ENCODE results near the gene UPP2. TPM values are rescaled to one million over a fixed set of nuclear protein-coding genes. Genes with fewer than 3 reads are reported as not detected.

The UPP2 gene
- total and polyA plus RNA-seq, 4 donors, result 0.51 to 9.0 (median 1.3) TPM

DNA sequence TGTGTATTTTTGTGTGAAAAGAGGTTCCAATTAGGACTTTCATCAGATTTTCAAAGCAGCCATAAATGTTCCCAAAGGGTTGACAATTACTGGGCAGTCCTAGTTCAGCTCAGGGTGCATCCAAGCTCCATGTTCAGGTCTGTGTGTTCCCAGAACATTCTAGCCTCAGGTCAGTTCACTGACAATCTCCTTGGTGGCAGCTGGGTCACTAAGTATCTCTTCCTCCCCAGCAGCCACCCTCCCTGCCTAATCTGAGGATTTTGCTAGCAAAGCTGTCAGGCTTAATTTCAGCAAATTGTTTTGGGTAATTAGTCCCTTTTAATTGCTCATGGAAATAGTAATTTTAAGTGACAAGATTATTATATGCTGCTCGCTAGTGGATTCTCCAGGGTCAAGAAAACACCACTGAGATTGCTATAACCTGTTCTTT is 29.8 kb downstream of the UPP2 start:
- Histone ChIP-seq H3K9ac (ENCODE audit: low read depth in 1 of 2, low read length in 2 of 2) (peak overlapping the region in 1 of 2 donors; percentile 10), H3K27ac (ENCODE audit: low read depth in 1 of 2, low read length in 2 of 2) (peak overlapping the region; percentile 84 to 87), H3K27me3 (ENCODE audit: control insufficient read depth in 4 of 4, insufficient read depth in 4 of 4, low read length in 3 of 4) (no peaks in the 10 kb centered on the region), H3K9me3 (ENCODE audit: control insufficient read depth in 4 of 4, low read length in 3 of 4) (no peaks in the 10 kb centered on the region), H3K4me1 (ENCODE audit: control insufficient read depth in 4 of 4, insufficient read depth in 4 of 4, low read length in 3 of 4) (peaks cover 9 to 66% (median 50%) of the 10 kb centered on the region in 4 donors), H3K36me3 (ENCODE audit: control insufficient read depth in 4 of 4, insufficient read depth in 3 of 4, low read depth in 1 of 4, low read length in 3 of 4) (no peaks in the 10 kb centered on the region), H3K4me3 (ENCODE audit: low read depth in 1 of 3, low read length in 3 of 3) (peak overlapping the region in 1 of 3 donors; percentile 11)
- WGBS, result 36% methylated on average over 1 of the region's 1 CpG
- DNase-seq (ENCODE audit: low spot score), result no peak
- TF ChIP-seq, protein P1, sequence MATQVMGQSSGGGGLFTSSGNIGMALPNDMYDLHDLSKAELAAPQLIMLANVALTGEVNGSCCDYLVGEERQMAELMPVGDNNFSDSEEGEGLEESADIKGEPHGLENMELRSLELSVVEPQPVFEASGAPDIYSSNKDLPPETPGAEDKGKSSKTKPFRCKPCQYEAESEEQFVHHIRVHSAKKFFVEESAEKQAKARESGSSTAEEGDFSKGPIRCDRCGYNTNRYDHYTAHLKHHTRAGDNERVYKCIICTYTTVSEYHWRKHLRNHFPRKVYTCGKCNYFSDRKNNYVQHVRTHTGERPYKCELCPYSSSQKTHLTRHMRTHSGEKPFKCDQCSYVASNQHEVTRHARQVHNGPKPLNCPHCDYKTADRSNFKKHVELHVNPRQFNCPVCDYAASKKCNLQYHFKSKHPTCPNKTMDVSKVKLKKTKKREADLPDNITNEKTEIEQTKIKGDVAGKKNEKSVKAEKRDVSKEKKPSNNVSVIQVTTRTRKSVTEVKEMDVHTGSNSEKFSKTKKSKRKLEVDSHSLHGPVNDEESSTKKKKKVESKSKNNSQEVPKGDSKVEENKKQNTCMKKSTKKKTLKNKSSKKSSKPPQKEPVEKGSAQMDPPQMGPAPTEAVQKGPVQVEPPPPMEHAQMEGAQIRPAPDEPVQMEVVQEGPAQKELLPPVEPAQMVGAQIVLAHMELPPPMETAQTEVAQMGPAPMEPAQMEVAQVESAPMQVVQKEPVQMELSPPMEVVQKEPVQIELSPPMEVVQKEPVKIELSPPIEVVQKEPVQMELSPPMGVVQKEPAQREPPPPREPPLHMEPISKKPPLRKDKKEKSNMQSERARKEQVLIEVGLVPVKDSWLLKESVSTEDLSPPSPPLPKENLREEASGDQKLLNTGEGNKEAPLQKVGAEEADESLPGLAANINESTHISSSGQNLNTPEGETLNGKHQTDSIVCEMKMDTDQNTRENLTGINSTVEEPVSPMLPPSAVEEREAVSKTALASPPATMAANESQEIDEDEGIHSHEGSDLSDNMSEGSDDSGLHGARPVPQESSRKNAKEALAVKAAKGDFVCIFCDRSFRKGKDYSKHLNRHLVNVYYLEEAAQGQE (IDR thresholded peaks at IDR 0.05), result no peak
- TF ChIP-seq YY1 (IDR thresholded peaks at IDR 0.05), result no peak
- no peak for TF ChIP-seq JUND (IDR thresholded peaks at IDR 0.05)
- no peak for TF ChIP-seq GABPA (IDR thresholded peaks at IDR 0.05 in 1 of 2, conservative IDR thresholded peaks at IDR 0.05 in 1 of 2)
- TF ChIP-seq HNF4G (IDR thresholded peaks at IDR 0.05), result no peak
- TF ChIP-seq EGR1 (IDR thresholded peaks at IDR 0.05; ENCODE audit: low read depth in 2 of 2), result no peak
- TF ChIP-seq RAD21 (IDR thresholded peaks at IDR 0.05), result no peak
- no peak for TF ChIP-seq SP1 (IDR thresholded peaks at IDR 0.05)
- TF ChIP-seq, protein P2, sequence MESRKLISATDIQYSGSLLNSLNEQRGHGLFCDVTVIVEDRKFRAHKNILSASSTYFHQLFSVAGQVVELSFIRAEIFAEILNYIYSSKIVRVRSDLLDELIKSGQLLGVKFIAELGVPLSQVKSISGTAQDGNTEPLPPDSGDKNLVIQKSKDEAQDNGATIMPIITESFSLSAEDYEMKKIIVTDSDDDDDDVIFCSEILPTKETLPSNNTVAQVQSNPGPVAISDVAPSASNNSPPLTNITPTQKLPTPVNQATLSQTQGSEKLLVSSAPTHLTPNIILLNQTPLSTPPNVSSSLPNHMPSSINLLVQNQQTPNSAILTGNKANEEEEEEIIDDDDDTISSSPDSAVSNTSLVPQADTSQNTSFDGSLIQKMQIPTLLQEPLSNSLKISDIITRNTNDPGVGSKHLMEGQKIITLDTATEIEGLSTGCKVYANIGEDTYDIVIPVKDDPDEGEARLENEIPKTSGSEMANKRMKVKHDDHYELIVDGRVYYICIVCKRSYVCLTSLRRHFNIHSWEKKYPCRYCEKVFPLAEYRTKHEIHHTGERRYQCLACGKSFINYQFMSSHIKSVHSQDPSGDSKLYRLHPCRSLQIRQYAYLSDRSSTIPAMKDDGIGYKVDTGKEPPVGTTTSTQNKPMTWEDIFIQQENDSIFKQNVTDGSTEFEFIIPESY (IDR thresholded peaks at IDR 0.05), result no peak
- TF ChIP-seq, protein P3, sequence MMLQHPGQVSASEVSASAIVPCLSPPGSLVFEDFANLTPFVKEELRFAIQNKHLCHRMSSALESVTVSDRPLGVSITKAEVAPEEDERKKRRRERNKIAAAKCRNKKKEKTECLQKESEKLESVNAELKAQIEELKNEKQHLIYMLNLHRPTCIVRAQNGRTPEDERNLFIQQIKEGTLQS (IDR thresholded peaks at IDR 0.05), result no peak
- TF ChIP-seq FOXA2 (IDR thresholded peaks at IDR 0.05), result no peak
- no peak for TF ChIP-seq FOXA1 (IDR thresholded peaks at IDR 0.05)
- TF ChIP-seq, protein P4, sequence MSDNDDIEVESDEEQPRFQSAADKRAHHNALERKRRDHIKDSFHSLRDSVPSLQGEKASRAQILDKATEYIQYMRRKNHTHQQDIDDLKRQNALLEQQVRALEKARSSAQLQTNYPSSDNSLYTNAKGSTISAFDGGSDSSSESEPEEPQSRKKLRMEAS (IDR thresholded peaks at IDR 0.05), result no peak
- no peak for TF ChIP-seq HNF4A (conservative IDR thresholded peaks at IDR 0.05)
- no peak for TF ChIP-seq RXRA (IDR thresholded peaks at IDR 0.05)
- no peak for TF ChIP-seq TAF1 (conservative IDR thresholded peaks at IDR 0.05)

DNA sequence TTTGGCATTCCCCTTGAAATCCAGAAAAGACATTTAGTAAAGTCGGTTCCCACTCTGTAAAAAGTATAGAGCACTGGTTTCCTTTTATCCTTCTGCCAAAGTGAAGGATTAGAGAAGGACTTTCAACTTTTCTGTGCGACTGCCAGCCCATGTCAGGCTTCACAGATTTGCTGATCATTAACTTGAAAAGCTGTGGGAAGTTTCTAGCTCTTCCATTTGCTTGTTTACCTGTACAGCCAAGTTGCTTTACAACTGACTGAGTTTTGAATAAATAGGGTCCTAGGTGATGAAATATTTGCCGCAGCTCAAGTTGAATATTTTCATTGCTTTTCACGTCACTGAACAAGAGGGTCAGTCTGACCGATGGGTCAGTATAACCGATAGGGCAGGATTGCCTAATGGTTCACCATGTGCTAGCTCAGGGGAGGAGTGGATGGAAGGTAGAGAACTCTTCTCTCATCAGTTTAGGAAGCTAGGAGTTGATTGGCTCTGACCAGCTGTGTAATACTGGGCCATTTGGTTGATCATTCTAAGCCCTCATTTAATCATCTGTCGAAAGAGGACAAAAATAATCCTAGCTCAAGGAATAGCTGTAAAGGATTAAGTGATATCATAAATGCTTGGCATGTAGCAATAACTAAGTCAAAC is 30.4 kb downstream of the UPP2 start:
- Histone ChIP-seq H3K27ac (ENCODE audit: low read depth in 1 of 2, low read length in 2 of 2) (peak overlapping the region; percentile 84 to 87), H3K27me3 (ENCODE audit: control insufficient read depth in 4 of 4, insufficient read depth in 4 of 4, low read length in 3 of 4) (no peaks in the 10 kb centered on the region), H3K4me3 (ENCODE audit: low read depth in 1 of 3, low read length in 3 of 3) (peak overlapping the region in 1 of 3 donors; percentile 11), H3K9ac (ENCODE audit: low read depth in 1 of 2, low read length in 2 of 2) (peak overlapping the region in 1 of 2 donors; percentile 60), H3K9me3 (ENCODE audit: control insufficient read depth in 4 of 4, low read length in 3 of 4) (no peaks in the 10 kb centered on the region), H3K4me1 (ENCODE audit: control insufficient read depth in 4 of 4, insufficient read depth in 4 of 4, low read length in 3 of 4) (peaks cover 7 to 60% (median 46%) of the 10 kb centered on the region in 4 donors), H3K36me3 (ENCODE audit: control insufficient read depth in 4 of 4, insufficient read depth in 3 of 4, low read depth in 1 of 4, low read length in 3 of 4) (no peaks in the 10 kb centered on the region)
- no peak for DNase-seq (ENCODE audit: low spot score)
- 33% methylated on average over 7 of the region's 7 CpGs for WGBS
- TF ChIP-seq, protein P5, sequence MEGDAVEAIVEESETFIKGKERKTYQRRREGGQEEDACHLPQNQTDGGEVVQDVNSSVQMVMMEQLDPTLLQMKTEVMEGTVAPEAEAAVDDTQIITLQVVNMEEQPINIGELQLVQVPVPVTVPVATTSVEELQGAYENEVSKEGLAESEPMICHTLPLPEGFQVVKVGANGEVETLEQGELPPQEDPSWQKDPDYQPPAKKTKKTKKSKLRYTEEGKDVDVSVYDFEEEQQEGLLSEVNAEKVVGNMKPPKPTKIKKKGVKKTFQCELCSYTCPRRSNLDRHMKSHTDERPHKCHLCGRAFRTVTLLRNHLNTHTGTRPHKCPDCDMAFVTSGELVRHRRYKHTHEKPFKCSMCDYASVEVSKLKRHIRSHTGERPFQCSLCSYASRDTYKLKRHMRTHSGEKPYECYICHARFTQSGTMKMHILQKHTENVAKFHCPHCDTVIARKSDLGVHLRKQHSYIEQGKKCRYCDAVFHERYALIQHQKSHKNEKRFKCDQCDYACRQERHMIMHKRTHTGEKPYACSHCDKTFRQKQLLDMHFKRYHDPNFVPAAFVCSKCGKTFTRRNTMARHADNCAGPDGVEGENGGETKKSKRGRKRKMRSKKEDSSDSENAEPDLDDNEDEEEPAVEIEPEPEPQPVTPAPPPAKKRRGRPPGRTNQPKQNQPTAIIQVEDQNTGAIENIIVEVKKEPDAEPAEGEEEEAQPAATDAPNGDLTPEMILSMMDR (IDR thresholded peaks at IDR 0.05; ENCODE audit: low read depth, low read length, missing input control), result no peak
- TF ChIP-seq EGR1 (IDR thresholded peaks at IDR 0.05; ENCODE audit: low read depth in 2 of 2), result peak in 1 of 2 donors; percentile 72
- no peak for TF ChIP-seq GABPA (IDR thresholded peaks at IDR 0.05 in 1 of 2, conservative IDR thresholded peaks at IDR 0.05 in 1 of 2)
- peak; percentile 98 for TF ChIP-seq SP1 (IDR thresholded peaks at IDR 0.05)
- TF ChIP-seq, protein P3 (IDR thresholded peaks at IDR 0.05), result peak; percentile 98
- TF ChIP-seq NR2F2 (IDR thresholded peaks at IDR 0.05), result peak; percentile 64
- TF ChIP-seq, protein P2 (IDR thresholded peaks at IDR 0.05), result peak; percentile 93
- peak; percentile 71 for TF ChIP-seq HNF4G (IDR thresholded peaks at IDR 0.05)
- TF ChIP-seq JUND (IDR thresholded peaks at IDR 0.05), result peak; percentile 89 to 94
- peak; percentile 95 for TF ChIP-seq FOXA2 (IDR thresholded peaks at IDR 0.05)
- peak; percentile 62 to 72 for TF ChIP-seq RAD21 (IDR thresholded peaks at IDR 0.05)
- TF ChIP-seq, protein P4 (IDR thresholded peaks at IDR 0.05), result peak; percentile 99
- peak; percentile 100 for TF ChIP-seq RXRA (IDR thresholded peaks at IDR 0.05)
- peak; percentile 83 for TF ChIP-seq YY1 (IDR thresholded peaks at IDR 0.05)
